GM19099 (cell line): ENCODE data around the gene PCSK9.

Source experiments
- POLR2A ChIP-seq: IDR thresholded peaks from 3 replicates; pipeline ENCODE4 v1.6.1; 2011; ENCODE audit warnings: low read depth; ENCODE audit not compliant: insufficient read length; ENCODE audit errors: extremely low read depth

The PCSK9 gene

DNA sequence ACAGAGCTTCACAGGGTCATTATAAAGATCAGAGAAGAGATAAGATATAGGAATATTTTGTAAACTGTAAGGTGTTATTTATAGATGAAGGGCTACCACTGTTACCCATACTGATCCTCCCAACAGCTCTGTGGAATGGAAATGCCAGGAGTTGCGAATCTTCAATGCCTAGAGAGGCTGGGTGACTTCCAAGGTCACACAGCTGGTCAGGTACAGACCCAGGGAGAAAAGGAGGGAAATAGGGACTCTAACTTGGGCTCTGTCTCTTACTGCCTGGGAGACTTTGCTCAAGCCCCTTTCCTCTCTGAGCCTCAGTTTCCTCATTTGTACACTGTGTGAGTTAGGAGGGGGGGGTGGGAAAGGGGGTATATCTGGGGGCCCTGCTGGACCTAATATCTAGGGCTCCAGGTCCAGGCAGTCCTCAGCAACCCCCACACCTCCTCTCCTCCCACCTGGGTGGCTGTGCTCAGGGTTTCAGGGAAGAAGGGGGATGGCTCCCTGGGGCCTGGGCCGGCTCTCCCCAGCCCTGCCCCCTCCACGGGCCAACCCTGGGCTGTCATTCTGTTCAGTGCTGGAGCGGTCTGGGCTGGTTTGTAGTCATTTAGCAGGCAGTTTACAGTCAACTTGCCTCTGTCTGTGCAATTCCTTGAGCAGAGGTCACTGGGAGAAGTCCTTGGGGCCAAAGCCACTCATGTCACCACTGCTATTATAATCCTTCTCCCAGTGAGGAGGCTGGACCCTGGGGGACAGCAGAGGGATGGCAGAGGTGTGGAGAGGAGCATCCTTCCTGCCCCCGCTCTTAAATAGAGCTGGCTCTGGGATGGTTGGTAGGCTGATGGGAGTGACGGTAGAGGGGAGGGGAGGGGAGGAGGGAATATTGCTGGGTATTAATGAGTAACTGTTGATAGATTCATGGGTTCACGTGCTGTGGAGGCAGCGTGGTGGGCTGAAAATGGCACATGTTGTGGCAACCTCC, 39.0 kb upstream of the PCSK9 start:
- no peak for TF ChIP-seq POLR2A

DNA sequence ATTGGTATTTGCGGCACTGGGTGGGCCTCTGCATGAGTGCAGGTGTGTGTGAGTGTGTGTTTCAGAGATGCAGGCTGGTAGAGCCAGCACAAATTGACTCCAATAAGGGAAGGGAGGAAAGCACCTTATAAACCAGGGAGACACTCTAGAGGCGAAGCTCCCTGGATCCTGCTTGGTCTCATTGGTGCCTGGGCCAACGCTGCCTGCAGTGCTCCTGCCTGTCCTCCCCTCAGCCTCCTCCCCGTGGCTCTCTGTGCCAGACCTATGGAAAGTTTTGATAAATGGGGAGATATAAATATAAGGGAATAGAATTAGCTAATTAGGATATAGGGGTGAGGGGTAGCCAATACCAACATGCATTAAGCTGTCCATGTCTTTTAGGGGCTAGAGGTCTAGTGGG, 38.0 kb upstream of the PCSK9 start:
- no peak for TF ChIP-seq POLR2A

DNA sequence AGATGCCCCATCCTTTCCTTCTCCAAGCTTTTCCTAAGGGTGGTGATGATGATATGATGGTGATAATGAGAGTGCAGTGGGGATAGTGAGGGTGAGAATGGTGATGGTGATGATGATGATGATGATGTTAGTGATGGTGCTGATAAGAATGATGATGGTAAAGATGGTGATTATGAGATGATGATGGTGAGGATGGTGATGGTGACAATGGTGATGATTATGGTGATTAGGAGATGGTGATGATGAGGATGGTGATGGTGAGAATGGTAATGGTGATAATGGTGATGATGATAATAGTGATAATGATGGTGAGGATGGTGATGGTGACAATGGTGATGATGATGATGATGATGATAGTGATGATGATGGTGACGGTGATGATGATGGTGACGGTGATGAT, 36.7 kb upstream of the PCSK9 start:
- no peak for TF ChIP-seq POLR2A

DNA sequence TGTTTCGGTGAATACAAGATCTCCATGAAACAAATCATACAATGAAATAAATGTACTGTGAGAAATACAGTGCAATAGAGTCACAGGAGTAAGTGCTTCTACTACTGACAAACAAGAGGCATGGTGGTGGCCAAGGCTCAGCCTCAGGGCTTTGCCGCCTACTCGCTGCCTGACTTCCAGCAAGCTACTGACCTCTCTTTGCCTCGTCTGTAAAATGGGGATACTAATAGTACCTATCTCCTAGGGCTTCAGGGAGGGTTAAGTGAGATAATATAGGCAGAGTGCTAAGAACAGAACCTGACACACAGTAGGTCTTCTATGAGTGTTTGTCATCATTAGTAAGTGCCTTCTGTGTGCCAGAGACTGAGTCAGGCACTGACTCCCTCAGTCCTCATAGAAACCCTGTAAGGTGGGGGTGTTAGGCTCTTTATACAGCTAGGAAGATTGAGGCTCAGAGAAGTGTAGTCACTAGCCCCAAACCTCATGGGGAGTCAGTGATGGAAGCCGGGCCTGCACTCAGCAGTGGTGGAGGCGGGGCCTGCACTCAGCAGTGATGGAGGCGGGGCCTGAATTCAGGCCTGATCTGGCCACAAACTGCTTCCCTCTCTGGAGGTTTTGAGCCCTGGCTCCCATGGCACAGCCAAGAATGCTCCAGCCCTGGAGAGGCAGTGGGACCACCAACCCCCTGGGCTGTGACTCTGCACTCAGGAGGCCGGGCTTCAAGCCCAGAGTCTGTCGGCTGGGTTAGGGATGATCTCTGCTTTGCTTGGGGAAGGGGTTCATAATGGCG, 33.8 kb upstream of the PCSK9 start:
- no peak for TF ChIP-seq POLR2A

DNA sequence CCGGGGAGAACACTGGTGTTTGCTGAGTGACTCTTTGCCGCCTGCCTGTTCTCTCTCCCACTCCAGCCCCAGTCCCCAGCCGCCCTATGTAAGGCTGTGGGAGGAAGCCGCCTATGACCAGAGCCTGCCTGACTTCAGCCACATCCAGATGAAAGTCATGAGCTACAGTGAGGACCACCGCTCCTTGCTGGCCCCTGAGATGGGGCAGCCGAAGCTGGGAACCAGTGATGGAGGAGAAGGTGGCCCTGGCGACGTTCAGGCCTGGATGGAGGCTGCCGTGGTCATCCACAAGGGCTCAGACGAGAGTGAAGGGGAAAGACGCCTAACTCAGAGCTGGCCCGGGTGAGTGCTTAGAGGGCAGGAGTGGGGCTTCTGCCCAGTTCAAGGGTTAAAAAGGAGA, 32.4 kb upstream of the PCSK9 start:
- TF ChIP-seq POLR2A, result no peak

DNA sequence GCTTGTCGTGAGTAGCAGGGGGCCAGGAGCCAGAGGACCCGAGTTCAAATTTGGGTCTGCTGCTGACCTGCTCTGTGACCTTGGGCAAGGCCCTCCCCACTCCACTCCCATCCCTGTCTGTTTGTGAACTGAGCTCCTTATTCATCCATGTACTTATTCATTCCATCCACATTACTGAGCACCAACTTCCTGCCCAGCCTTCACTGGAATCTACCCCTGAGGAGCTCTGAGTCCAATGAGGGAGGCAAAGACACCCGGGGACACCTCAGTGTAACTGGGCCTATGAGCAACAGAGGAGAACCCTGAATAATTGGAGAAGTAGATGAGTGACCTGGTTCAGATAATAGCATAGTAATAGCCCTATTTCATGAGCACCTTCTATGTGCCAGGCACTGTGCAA, 31.7 kb upstream of the PCSK9 start:
- no peak for TF ChIP-seq POLR2A

DNA sequence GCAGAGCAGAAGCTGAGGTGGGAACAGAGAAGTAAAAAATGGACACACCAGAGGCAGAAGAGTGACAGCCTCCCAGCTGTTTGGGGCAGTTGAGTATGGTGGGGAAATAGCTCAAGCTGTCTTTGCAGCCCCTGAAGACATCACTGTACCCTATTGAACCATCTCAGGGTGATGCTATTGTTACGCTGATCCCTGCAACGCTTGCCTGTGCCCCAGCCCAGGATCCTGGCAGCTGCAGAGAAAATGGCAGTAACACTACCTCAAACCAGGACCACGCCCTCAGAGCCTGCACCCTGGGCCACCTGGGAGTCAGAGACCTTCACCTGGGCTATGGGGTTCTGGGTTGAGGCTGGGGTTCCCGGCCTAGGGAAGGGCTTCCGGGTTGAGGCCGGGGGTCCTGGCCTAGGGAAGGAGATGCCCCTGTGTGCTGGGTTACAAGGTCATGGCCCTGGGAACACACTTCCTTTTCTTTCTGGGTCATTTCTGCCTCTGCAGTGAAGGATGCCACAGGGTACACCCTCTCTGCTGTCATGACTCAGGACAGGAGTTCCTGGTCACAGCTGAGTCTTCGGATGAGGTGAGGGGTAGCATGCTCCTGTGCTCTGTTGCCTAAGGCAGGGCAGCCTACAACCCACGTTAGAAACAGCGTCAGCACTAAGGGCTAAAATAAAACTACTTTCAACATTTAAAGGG, 29.0 kb upstream of the PCSK9 start:
- no peak for TF ChIP-seq POLR2A

DNA sequence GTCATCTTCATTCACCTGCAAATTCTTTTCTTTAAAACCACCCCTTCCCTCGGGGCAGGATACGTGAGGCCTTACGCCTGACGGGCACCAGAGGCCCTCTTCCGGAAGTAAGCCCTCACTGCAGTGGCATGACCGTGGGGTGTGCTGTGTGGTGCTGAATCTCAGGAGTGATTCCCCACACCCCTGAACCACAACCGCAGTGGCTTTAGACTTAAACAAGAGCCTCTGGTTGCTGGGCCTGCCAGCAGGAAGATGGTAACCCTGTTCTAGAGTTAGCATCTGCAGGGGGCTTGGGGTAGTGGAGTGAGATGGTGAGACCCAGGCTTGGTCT, 28.5 kb upstream of the PCSK9 start:
- TF ChIP-seq POLR2A, result no peak

DNA sequence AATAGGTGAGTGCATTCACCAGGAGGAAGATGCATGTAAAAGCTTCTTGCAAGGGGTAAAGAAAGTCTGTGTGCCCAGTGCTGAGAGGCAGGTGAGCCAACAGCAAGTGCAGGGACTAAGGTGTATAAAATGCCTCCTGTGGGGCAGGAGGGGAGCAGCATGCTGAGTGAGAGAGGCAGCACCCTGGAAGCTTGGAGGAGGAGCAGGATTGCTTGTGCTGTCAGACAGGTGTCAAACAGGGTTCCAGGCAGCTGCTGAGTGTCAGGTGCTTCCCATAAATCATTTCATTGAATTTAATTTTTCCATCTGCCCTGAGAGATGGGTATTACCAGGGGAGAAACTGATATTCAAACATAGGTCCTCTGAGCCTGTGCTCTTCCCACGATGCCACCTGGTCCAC, 26.7 kb upstream of the PCSK9 start:
- TF ChIP-seq POLR2A, result no peak

DNA sequence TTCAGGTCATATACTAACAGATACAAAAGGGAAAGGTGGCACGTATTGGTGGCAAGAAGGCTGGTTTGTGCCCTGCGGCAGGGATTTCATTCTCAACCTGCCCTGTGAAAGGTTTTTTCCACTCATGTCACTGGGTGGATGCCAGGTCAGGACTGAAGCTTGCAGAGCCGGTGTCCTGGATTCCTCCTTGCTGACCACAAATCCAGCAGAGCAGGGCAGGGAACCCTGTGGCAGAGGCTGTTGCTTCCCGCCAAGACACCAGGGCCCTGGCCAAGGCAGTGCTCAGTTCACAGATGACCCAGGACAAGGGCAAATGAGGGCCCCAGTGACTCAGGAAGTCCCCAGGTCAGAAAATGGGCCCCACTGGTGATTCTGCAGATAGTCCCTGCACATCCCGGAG, 24.2 kb upstream of the PCSK9 start:
- no peak for TF ChIP-seq POLR2A

DNA sequence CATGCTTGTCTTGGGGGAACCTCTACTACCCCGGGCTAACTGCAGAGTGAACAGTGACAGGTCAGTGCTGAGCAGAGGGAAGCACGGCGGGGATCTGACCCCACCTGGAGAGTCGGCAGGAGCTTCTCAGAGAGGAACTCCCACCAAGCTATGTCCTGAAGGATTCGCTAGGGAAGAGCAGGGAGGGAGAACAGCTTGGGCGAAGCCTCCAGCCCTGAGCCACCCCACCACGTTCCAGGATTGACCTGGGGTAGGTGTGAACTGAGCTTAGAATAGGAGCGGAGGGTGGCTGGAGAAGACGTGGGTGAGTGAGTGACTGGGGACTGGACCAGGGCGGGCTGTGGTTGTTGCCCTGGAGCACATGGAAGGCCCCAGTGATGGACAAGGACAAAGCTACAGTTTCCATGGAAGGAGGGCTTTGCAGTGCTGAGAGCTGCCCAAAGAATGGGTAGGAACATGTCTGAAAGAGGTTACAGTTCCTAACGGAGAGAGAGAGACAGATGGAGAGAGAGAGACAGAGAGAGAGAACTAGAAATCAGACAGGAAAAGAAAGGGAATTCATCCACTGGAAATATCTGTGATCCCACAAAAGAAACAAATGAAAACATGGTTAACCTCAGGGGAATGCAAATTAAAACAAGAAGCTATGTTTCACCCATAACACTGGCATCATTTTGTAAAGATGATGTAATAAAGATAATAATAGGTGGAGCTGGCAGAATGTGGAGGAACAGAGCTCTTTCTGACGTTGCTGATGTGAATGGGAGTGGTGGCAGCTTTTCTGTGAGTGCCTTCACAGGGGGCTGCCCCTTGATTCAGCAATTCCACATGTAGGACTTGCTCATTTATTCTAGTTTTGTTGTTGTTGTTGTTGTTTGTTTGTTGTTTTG, 23.4 kb upstream of the PCSK9 start:
- no peak for TF ChIP-seq POLR2A

DNA sequence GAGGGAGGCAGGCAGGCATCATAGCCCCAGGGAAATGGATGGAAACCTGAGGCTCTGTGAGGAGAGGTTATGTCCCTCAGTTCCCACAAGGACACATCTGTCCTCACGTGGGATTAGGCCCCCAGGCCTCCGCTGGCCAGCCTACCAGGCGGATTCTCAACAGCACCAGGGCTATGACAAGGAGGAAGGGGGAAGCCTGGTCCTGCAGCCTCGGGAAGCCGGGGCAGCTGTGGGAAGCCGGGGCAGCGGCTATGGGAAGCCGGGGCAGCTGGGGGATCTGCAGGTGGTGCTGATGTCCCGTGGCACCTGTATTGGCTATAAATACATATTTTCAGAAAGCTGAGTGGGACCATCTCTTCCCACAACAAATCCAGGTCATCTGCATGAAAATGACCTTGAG, 21.0 kb upstream of the PCSK9 start:
- no peak for TF ChIP-seq POLR2A

DNA sequence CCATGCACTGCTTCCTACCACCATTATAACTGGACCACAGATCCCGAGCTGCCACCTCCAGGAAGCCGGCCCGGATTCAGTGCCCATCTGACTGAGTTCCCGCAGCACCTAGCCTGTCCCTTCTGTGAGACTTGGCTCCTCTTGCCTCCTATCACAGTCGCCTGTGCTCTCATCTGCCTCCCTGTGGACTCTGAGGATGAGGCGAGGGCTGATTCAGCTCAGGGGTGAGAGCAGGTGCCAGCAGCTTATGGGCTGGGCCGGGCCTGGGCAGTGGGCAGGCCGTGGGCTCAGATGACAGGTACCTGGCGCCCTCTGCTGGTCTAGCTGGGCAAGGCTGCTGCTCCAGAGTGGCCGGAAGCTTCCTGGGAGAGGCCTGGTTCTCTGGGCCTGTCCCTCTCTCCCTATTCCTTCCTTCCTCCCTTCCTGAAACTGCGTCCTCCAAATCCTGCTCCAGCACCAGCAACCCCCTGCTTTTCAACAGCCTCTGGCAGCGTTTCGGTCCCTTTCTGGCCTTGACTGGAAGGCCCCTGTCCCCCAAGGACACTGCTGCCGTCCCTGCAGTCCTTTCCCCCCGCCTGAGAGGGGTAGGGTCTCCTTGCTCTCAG, 17.3 kb upstream of the PCSK9 start:
- TF ChIP-seq POLR2A, result no peak

DNA sequence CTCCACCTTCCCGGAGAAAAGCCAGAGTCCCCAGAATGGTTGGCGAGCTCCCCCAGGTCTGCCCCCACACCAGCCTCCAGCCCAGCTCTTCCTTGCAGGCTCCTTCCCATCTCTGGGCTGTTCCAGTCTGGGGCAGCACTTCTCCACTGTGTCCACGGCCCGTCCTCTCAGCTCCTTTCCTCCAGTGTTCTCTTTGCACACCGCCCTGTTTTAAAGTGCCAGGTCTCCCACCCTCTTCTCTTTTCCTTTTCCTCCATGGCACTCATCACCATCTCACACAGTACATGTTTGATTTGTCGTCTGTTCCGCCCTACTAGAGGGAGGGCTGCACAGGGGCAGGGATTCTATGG, 6.1 kb upstream of the PCSK9 start:
- no peak for TF ChIP-seq POLR2A
